Measurements from ENCODE around the gene FHL2. TPM values are rescaled to one million over a fixed set of nuclear protein-coding genes. Genes with fewer than 3 reads are reported as not detected.

FHL2 gene
- total and polyA plus RNA-seq, 9 of the 15 experiments (the other 6 are each of a cell fraction or from before 2014, with no cell fraction given), result 7.5 to 33.1 (median 23.9) TPM

DNA sequence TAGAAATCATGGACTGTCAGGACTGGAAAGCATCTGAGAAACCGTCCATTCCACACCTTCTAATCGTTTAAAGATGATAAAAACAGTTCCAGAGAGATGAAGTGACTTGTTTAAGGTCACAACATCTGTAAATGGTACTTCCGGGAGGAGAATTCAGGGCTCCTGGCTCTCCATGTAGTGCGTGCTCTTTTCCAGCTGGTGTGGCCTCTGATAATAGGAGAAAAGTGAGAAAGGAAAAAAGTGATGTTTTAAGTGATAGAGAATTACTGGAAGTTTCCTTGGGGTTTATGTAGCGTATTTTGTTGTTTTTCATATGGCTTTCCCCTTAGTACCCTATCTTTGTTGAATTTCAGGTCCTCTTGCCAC, 60.8 kb downstream of the FHL2 start:
- TSS peak; percentile 53 for BruUV-seq (replicated peaks)
- Histone ChIP-seq H3K36me3 (ENCODE audit: control insufficient read depth, insufficient read depth, low read length) (peaks cover 47% of the 10 kb centered on the region), H3K79me2 (ENCODE audit: control insufficient read depth, insufficient read depth, low read length) (peaks cover 59% of the 10 kb centered on the region), H3K27ac (ENCODE audit: extremely low read depth, low read depth, low read length) (peak overlapping the region; percentile 58), H3K9me3 (replicated peaks; ENCODE audit: control insufficient read depth, insufficient read depth, low read depth, low read length) (no peaks in the 10 kb centered on the region), H3K9ac (ENCODE audit: insufficient read depth in 1 of 2, low read depth in 2 of 2, low read length in 2 of 2) (peak overlapping the region; percentile 98 to 99), H4K20me1 (replicated peaks; ENCODE audit: control insufficient read depth, insufficient read depth, low read length) (no peaks in the 10 kb centered on the region), H3K4me3 (peak overlapping the region; percentile 60), H3K27me3 (ENCODE audit: control insufficient read depth in 2 of 2, insufficient read depth in 2 of 2, low read length in 2 of 2) (no peaks in the 10 kb centered on the region), H3K9me1 (ENCODE audit: control insufficient read depth, insufficient read depth, low read length) (no peaks in the 10 kb centered on the region), H3K4me2 (ENCODE audit: insufficient read depth, low read length) (peak overlapping the region; percentile 84), H3K4me1 (replicated peaks in 1 of 2; ENCODE audit: control insufficient read depth in 2 of 2, insufficient read depth in 2 of 2, low read length in 2 of 2) (peaks cover 3 to 24% of the 10 kb centered on the region in 2 experiments; a peak in 3 of 5 replicates), H2AFZ (ENCODE audit: low read depth, low read length) (peak overlapping the region; percentile 74)
- ChIA-PET CTCF (ENCODE audit: low intra/inter-chr PET ratio) (no interaction called here), POLR2A (interaction anchor here (0.8 to 2.0 kb wide), 5 partner anchors 9 to 32 kb away, joined by 4 to 7 read pairs (median 5); partner anchors contain the start of gene TGFBRAP1)
- ATAC-seq, result peak; percentile 56
- in situ Hi-C loops (cut with MboI), result no loop called here
- WGBS (ENCODE audit: insufficient coverage, low coverage, missing lambda C conversion rate), result under 1% methylated on average over 5 of the region's 5 CpGs
- TF ChIP-seq PHF21A (IDR thresholded peaks at IDR 0.05; ENCODE audit: borderline replicate concordance, low read depth), result no peak
- TF ChIP-seq ZNF224 (CRISPR knock-in tag; IDR thresholded peaks at IDR 0.05), result 0 out of 2 replicates have a peak, but pooled peaks have one; percentile 3
- TF ChIP-seq ZNF431 (CRISPR knock-in tag; IDR thresholded peaks at IDR 0.05), result peak; percentile 53; the same call in 1 of the 2 replicates
- peak; percentile 44; the same call in 1 of the 2 replicates for TF ChIP-seq ETV1 (tag; conservative IDR thresholded peaks at IDR 0.05; ENCODE audit: low read depth)
- no peak for TF ChIP-seq NR1H2 (CRISPR knock-in tag; IDR thresholded peaks at IDR 0.05)
- TF ChIP-seq SIN3A (IDR thresholded peaks at IDR 0.05; ENCODE audit: borderline replicate concordance in 2 of 2, control insufficient read depth in 1 of 2, low read depth in 2 of 2, low read length in 2 of 2), result peak in 1 of 2 experiments; percentile 45; a peak in 1 of 4 replicates
- TF ChIP-seq SAP30 (IDR thresholded peaks at IDR 0.05; ENCODE audit: borderline replicate concordance, insufficient read depth, low read depth, low read length, poor library complexity, severe bottlenecking), result peak; percentile 23
- FAIRE-seq, result no peak
- peak in 1 of 4 experiments; percentile 31 for DNase-seq (ENCODE audit: extremely low read depth in 1 of 4, low spot score in 3 of 4)
- intact Hi-C loops (cut with micrococcal nuclease), result no loop called here
